ENCODE measurements around the gene BCAM.

- TF ChIP-seq RAD21 (IDR thresholded peaks at IDR 0.05) (no peak), CTCF (IDR thresholded peaks at IDR 0.05; ENCODE audit: low read depth, low read length, missing input control) (no peak), ATF3 (IDR thresholded peaks at IDR 0.05) (no peak), MAX (IDR thresholded peaks at IDR 0.05) (no peak)
These were observed 39.3 kb downstream of the BCAM start for GRCh38 chr19:44848036-44848811.
